ENCODE results near the gene SATB1.

DNA sequence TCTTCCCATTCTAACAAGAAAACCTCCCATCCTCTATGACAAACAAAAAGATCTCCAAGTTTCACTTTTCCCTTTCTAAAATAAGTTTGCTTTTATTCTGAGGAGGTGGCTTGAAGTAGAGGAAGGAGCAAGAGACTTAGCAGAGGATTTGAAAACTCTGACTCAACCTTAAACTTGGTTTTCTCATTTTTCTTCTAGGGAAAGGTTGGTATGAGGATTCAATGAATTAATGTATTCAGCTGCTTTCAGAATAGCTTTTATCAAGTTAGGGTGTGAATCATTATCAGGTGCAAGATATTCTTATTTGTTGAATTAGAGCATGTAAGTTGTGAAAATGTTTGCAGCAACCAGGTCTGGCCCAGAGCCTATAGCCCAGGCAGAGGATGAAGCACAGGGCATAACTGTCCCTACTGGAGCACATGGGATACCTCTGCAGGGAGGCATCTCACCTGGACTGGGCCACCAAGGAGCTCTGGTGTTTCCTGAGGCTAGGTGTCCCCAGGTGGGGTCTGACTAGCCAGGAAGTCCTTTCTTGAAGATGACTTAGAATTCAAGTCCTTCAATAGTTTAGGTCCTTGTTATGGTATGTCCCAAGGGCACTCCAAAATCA lies 42.3 kb downstream of the SATB1 start:
- TF ChIP-seq CTCF (IDR thresholded peaks at IDR 0.05 in 4 of 5, conservative IDR thresholded peaks at IDR 0.05 in 1 of 5) (no peak), POLR2A (IDR thresholded peaks at IDR 0.05) (no peak)

Measured in gastrocnemius medialis (tissue), 4 donors.